Measurements from ENCODE around the gene KLHL5. TPM values are rescaled to one million over a fixed set of nuclear protein-coding genes. Genes with fewer than 3 reads are reported as not detected.

KLHL5 gene
- total and polyA plus RNA-seq, 2 of the 4 experiments (the other 2 are of a cell fraction), result 58.8 to 97.7 TPM

- H3K27me3 ChIP-seq (ENCODE audit: control insufficient read depth, insufficient read depth, low read length), result no peaks in the 10 kb centered on the region
- H2AFZ ChIP-seq (replicated peaks; ENCODE audit: low read length, poor library complexity), result no peak overlapping the region
- no peak overlapping the region for H3K14ac ChIP-seq (replicated peaks; ENCODE audit: low read depth, low read length)
- ChIA-PET POLR2A (ENCODE audit: unreplicated experiment) (no interaction called here), CTCF (interaction anchor here (1.0 kb wide), 1 partner anchor 29 kb away, joined by 5 read pairs; no protein-coding TSS in a partner anchor)
- no peaks in the 10 kb centered on the region for H3K4me1 ChIP-seq (ENCODE audit: control insufficient read depth, insufficient read depth, low read length)
- in situ Hi-C loops (cut with MboI; ENCODE audit: low sequenced_read_pairs), result no loop called here
- no peaks in the 10 kb centered on the region for H4K20me1 ChIP-seq (ENCODE audit: insufficient read depth, low read length)
- no peak overlapping the region for H3K4me3 ChIP-seq (ENCODE audit: insufficient read depth, low read depth, low read length)
- no peaks in the 10 kb centered on the region for H3K36me3 ChIP-seq (ENCODE audit: control insufficient read depth, insufficient read depth, low read length)
- H3K4ac ChIP-seq (ENCODE audit: low read depth, low read length), result no peak overlapping the region
- no TSS peak for BruUV-seq (replicated peaks)
- peaks cover 4% of the 10 kb centered on the region for H3K9me3 ChIP-seq (ENCODE audit: control insufficient read depth, insufficient read depth, low read length)
- WGBS, 2 experiments (ENCODE audit: extremely low coverage in 2 of 2, insufficient read length in 1 of 2), result no CpG with 5 or more reads among the region's 2 CpGs
- no peak overlapping the region for H2BK5ac ChIP-seq (ENCODE audit: low read depth, low read length, poor library complexity, severe bottlenecking)
- no peak overlapping the region for H3K9ac ChIP-seq (ENCODE audit: low read depth, low read length)
- H3K79me1 ChIP-seq (ENCODE audit: low read depth in 1 of 2, low read length in 2 of 2), result no peaks in the 10 kb centered on the region
- H2BK15ac ChIP-seq (ENCODE audit: low read depth, low read length), result no peak overlapping the region
- intact Hi-C loops (cut with micrococcal nuclease), result no loop called here
- H2AK9ac ChIP-seq (replicated peaks; ENCODE audit: low read depth, low read length, poor library complexity), result no peak overlapping the region
- dilution Hi-C loops (cut with HindIII; ENCODE audit: low sequenced_read_pairs, unreplicated experiment), result no loop called here
- H4K91ac ChIP-seq (ENCODE audit: insufficient read depth, low read depth, low read length), result no peak overlapping the region
- H2BK120ac ChIP-seq (ENCODE audit: low read depth, low read length), result no peak overlapping the region
- ATAC-seq (ENCODE audit: low read depth) (no peak), DNase-seq (no peak)
- no peak overlapping the region for H4K8ac ChIP-seq (ENCODE audit: low read depth in 2 of 2, low read length in 2 of 2)
- no peak overlapping the region for H2BK20ac ChIP-seq (ENCODE audit: low read depth, low read length)
- no peak overlapping the region for H4K5ac ChIP-seq (ENCODE audit: low read depth, low read length)
- no peak overlapping the region for H3K23ac ChIP-seq (ENCODE audit: low read depth, low read length)
- no peak overlapping the region for H3K18ac ChIP-seq (ENCODE audit: low read depth, low read length)
- no peak for TF ChIP-seq MAZ (IDR thresholded peaks at IDR 0.05; ENCODE audit: borderline replicate concordance, low read depth, low read length)
- TF ChIP-seq BHLHE40 (IDR thresholded peaks at IDR 0.05; ENCODE audit: low read depth, low read length), result no peak
- TF ChIP-seq POLR2A (IDR thresholded peaks at IDR 0.05; ENCODE audit: low read depth, low read length), result no peak
- no peak for TF ChIP-seq FOS (IDR thresholded peaks at IDR 0.05; ENCODE audit: low read depth, low read length)
- TF ChIP-seq CEBPB (IDR thresholded peaks at IDR 0.05; ENCODE audit: low read depth, low read length), result peak; percentile 77
- TF ChIP-seq SMC3 (IDR thresholded peaks at IDR 0.05; ENCODE audit: low read depth, low read length), result no peak
- TF ChIP-seq MXI1 (IDR thresholded peaks at IDR 0.05; ENCODE audit: borderline replicate concordance, low read depth, low read length), result no peak
- TF ChIP-seq NFE2L2 (IDR thresholded peaks at IDR 0.05; ENCODE audit: low read depth, low read length), result no peak
- H2AK5ac ChIP-seq (ENCODE audit: low read depth, low read length), result no peak overlapping the region
- no peak overlapping the region for H3K27ac ChIP-seq (ENCODE audit: insufficient read depth, low read length)
- H3K4me2 ChIP-seq (ENCODE audit: low read depth, low read length), result no peak overlapping the region
- no peak overlapping the region for H3K56ac ChIP-seq (ENCODE audit: extremely low read depth, insufficient read depth, low read length)
- H3K9me1 ChIP-seq (ENCODE audit: insufficient read depth, low read length), result no peaks in the 10 kb centered on the region
These were observed 48.0 kb upstream of the KLHL5 start for GRCh38 chr4:39014028-39014427.

Data from IMR-90 (cell line).